Colonic mucosa (tissue), 4 donors: Measurements from ENCODE around the gene PGBD2. TPM values are rescaled to one million over a fixed set of nuclear protein-coding genes. Genes with fewer than 3 reads are reported as not detected.
"Not testable (repeated sequence)": the region's sequence is repeated elsewhere in the genome, so short reads cannot be mapped to it uniquely, and the experiment has no call there.

Experiments used
- DNase-seq: peaks from one replicate; pipeline ENCODE4 v3.0.0-alpha.2; 2020
- H3K27ac ChIP-seq: fragments of 200-600 bp; one replicate; pipeline ENCODE4 v1.8.0; 2021
- H3K27me3 ChIP-seq: fragments of 200-600 bp; one replicate; pipeline ENCODE4 v1.8.0; 2021
- H3K36me3 ChIP-seq: fragments of 200-600 bp; one replicate; pipeline ENCODE4 v1.8.0; 2021
- H3K4me1 ChIP-seq: fragments of 200-600 bp; one replicate; pipeline ENCODE4 v1.8.0; 2021; ENCODE audit warnings: mild to moderate bottlenecking
- H3K4me3 ChIP-seq: fragments of 200-600 bp; one replicate; pipeline ENCODE4 v1.8.0; 2021
- H3K9ac ChIP-seq, 2 donors: one replicate each; pipeline ENCODE4 v1.7.0; 2013; ENCODE audit warnings: control low read depth in 2 of 2, low read depth in 2 of 2, low read length in 2 of 2
- H3K9me3 ChIP-seq: fragments of 200-600 bp; one replicate; pipeline ENCODE4 v1.8.0; 2021
- CTCF ChIP-seq: fragments of 200-600 bp; IDR thresholded peaks from one replicate; pipeline ENCODE4 v1.8.0; 2022; ENCODE audit warnings: antibody characterized with exemption, mild to moderate bottlenecking
- intact Hi-C: fragments of 100-400 bp; cut with DNase I; formaldehyde crosslinking; loops from one replicate; pipeline ENCODE4 v1.14.1; 2022
- total RNA-seq, 2 donors: library from RNA; stranded (reverse); fragmentation: NEBNext Ultra II Directional in 1 of 2; extraction: Animal tissue kit (Norgen Biotek cat#: 25700) in 1 of 2; gene quantifications; one replicate each; pipeline ENCODE4 v1.2.1, GENCODE V29; 2021
- donor health status: healthy.
- donor health status: DM: no; HTN: no; CAD: no.
- donor health status: DM: no; HTN: no; CAD: no.

Gene PGBD2
- total RNA-seq, 2 donors from 2014 or later, result 7.2 to 8.4 TPM

GRCh38 chr1:248884632-248885295 lies 21.3 kb upstream of the PGBD2 start:
- no peak overlapping the region for H3K4me3 ChIP-seq
- no peak for DNase-seq
- no peaks in the 10 kb centered on the region for H3K9me3 ChIP-seq
- no peak for TF ChIP-seq CTCF
- intact Hi-C loops, result no loop called here
- no peaks in the 10 kb centered on the region for H3K36me3 ChIP-seq
- no peak overlapping the region for H3K27ac ChIP-seq
- H3K27me3 ChIP-seq, result no peaks in the 10 kb centered on the region
- no peaks in the 10 kb centered on the region for H3K4me1 ChIP-seq
- H3K9ac ChIP-seq, result no peak overlapping the region

- no peak for DNase-seq
- H3K27me3 ChIP-seq, result no peaks in the 10 kb centered on the region
- no peak overlapping the region for H3K4me3 ChIP-seq
- TF ChIP-seq CTCF, result no peak
- no peaks in the 10 kb centered on the region for H3K36me3 ChIP-seq
- no peak overlapping the region for H3K9ac ChIP-seq
- H3K4me1 ChIP-seq, result no peaks in the 10 kb centered on the region
- intact Hi-C loops, result no loop called here
- no peaks in the 10 kb centered on the region for H3K9me3 ChIP-seq
- no peak overlapping the region for H3K27ac ChIP-seq
Observed at GRCh38 chr1:248885646-248886045, 20.4 kb upstream of the PGBD2 start.

GRCh38 chr1:248886237-248886895 lies 19.7 kb upstream of the PGBD2 start:
- Histone ChIP-seq H3K27ac (no peak overlapping the region), H3K4me3 (no peak overlapping the region), H3K4me1 (no peaks in the 10 kb centered on the region), H3K9me3 (no peaks in the 10 kb centered on the region), H3K9ac (no peak overlapping the region), H3K27me3 (no peaks in the 10 kb centered on the region), H3K36me3 (no peaks in the 10 kb centered on the region)
- intact Hi-C loops, result no loop called here
- no peak for DNase-seq
- no peak for TF ChIP-seq CTCF

GRCh38 chr1:248889914-248890243 lies 16.2 kb upstream of the PGBD2 start:
- H3K36me3 ChIP-seq, H3K4me1 ChIP-seq, DNase-seq, H3K27ac ChIP-seq, H3K27me3 ChIP-seq, H3K9ac ChIP-seq, H3K9me3 ChIP-seq, intact Hi-C loops, H3K4me3 ChIP-seq: not testable (repeated sequence)

DNA sequence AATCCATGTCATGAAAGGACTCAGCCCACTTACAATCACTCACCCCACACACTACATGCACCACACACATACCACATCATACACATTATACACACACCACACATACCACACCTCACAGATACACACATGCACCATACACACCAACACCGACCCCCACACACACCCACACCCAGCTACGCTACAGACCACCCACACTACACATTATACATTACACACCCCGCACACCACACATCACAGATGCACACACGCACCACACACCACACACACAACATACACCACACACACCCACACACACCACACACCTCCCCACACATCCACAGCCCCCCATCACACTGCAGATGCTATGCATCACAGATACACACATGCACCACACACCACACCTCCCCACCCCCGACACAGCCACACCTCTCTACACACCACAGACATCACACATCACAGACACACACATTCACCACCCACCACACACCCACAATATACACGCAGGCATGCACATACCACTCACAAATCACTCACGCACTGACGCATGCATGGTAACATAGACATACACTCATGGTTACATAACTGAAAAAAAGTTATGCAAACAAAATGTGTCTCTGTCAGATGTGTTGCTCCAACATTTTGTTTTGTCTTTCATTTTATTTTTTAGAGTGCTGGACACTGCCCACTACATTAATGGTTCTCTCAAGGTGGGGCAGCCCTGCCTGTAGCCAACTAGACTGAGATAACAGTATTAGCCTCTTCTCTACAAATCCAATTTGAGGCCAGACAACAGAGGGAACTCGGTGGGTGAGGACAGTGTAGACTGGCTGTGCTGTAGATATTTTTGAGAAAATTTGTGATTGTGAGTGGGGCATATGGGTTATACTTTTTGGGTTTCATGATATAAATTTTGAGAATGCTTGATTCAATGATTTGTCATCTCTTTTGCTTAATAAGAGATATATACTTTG lies 15.2 kb upstream of the PGBD2 start:
- intact Hi-C loops, result no loop called here
- TF ChIP-seq CTCF, result no peak
- H3K9me3 ChIP-seq, result no peaks in the 10 kb centered on the region
- H3K4me3 ChIP-seq, result no peak overlapping the region
- no peaks in the 10 kb centered on the region for H3K4me1 ChIP-seq
- no peak overlapping the region for H3K9ac ChIP-seq
- no peak overlapping the region for H3K27ac ChIP-seq
- DNase-seq, result no peak
- H3K36me3 ChIP-seq, result no peaks in the 10 kb centered on the region
- H3K27me3 ChIP-seq, result no peaks in the 10 kb centered on the region
